Right renal pelvis (tissue), 4 donors: ENCODE measurements around the gene TNFAIP8L3. TPM values are rescaled to one million over a fixed set of nuclear protein-coding genes. Genes with fewer than 3 reads are reported as not detected.

Source experiments
- DNase-seq, 4 donors: peaks; one replicate each; pipeline ENCODE4 v3.0.0-alpha.2; 2013; ENCODE audit warnings: low read depth in 4 of 4, low spot score in 3 of 4, missing footprints in 1 of 4
- polyA plus RNA-seq, 4 donors: library from polyadenylated mRNA; unstranded; fragments of 120-200 nt; gene quantifications; one replicate each; pipeline ENCODE4 v1.2.1, GENCODE V29; 2013; ENCODE audit not compliant: insufficient read length in 4 of 4

The TNFAIP8L3 gene
- polyA plus RNA-seq, 4 donors: 1.6 to 2.4 (median 2.2) TPM

DNA sequence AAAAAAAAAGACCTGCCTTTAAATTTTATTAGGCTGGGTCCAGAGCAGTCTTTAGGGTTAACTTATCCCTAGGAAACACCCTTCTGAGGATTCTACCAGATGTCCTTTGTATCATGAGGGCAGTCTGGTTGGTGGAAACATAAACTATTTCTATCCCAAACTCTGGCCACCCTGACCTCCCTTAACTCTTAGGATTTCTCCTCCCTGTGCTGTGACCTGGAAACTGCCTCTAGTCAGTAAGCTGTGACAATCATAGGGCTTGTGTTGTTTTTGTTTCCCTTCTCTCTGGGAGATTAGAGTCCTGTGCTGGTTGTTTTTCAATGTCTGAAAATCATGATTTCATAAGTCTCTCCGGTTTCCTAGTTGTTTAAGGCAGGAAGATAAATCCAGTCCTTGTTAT is 78.1 kb downstream of the TNFAIP8L3 start:
- DNase-seq: no peak

DNA sequence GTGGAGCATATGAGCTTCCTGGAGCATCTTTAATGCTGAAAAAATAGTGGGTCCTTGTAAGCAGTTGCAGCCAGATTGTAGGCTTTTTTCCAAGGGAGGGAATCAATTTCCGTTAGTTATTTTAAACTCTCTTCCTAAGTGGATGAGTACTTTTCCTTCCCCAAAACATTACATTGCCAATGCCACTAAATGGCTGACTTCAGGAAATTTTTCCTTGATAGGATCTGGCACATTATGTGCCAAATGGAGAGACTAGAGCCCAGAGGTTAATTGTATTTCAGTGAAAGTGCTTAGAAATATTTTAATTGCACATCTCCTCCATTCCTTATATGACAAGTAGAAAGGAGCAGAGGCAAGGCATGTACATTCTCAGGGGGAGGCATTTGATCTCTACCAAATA is 83.5 kb downstream of the TNFAIP8L3 start:
- no peak for DNase-seq

DNA sequence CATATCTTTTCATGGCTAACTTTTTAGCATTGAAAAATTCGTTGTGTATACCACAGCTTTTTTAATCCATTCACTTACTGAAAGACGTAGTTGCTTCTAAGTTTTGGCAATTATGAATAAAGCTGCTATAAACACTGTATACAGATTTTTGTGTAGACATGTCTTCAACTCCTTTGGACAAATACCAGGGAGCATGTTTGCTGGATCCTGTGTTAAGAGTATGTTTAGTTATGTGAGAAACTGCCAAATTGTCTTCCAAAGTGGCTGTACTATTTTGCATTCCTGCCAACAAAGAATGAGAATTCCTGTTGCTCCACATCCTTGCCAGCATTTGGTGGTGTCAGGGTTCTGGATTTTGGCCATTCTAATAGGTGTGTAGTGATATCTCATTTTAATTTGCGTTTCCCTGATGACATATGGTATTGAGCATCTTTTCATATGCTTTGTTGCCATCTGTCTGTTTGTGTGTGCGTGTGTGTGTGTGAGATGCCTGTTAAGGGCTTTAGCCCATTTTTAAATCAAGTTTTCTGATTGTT is 87.5 kb downstream of the TNFAIP8L3 start:
- DNase-seq: no peak

Other genes starting within 250 kb of the TNFAIP8L3 start
- 10 to 100 TPM in 2 of 4 donors, 1 to 10 TPM in 2; 8.0 to 10.8 (median 9.6) TPM for gene AP4E1, start 186.2 kb downstream of the TNFAIP8L3 start, polyA plus RNA-seq
- gene CYP19A1, start 243.7 kb upstream of the TNFAIP8L3 start, polyA plus RNA-seq: under 1 TPM in 2 of 4 donors, not detected in 2; 0.04 to 0.94 TPM
- gene GLDN, start 246.7 kb upstream of the TNFAIP8L3 start, polyA plus RNA-seq: under 1 TPM; 0.12 to 0.91 (median 0.27) TPM